ENCODE results near the gene HMGXB4.

GRCh38 chr22:35303029-35303624 lies 45.8 kb downstream of the HMGXB4 start:
- no peak for TF ChIP-seq PHF8 (IDR thresholded peaks at IDR 0.05; ENCODE audit: borderline replicate concordance, low read length)
- TF ChIP-seq, protein P1, sequence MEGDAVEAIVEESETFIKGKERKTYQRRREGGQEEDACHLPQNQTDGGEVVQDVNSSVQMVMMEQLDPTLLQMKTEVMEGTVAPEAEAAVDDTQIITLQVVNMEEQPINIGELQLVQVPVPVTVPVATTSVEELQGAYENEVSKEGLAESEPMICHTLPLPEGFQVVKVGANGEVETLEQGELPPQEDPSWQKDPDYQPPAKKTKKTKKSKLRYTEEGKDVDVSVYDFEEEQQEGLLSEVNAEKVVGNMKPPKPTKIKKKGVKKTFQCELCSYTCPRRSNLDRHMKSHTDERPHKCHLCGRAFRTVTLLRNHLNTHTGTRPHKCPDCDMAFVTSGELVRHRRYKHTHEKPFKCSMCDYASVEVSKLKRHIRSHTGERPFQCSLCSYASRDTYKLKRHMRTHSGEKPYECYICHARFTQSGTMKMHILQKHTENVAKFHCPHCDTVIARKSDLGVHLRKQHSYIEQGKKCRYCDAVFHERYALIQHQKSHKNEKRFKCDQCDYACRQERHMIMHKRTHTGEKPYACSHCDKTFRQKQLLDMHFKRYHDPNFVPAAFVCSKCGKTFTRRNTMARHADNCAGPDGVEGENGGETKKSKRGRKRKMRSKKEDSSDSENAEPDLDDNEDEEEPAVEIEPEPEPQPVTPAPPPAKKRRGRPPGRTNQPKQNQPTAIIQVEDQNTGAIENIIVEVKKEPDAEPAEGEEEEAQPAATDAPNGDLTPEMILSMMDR (IDR thresholded peaks at IDR 0.05 in 2 of 3, conservative IDR thresholded peaks at IDR 0.05 in 1 of 3; ENCODE audit: insufficient read depth in 2 of 3, low read depth in 1 of 3, low read length in 3 of 3), result no peak
